ENCODE results near the gene LONRF3.

- TF ChIP-seq CTCF (IDR thresholded peaks at IDR 0.05) (no peak), ZFX (IDR thresholded peaks at IDR 0.05; ENCODE audit: borderline replicate concordance) (no peak)
Measured at GRCh38 chrX:118988911-118989310, 14.5 kb downstream of the LONRF3 start.
